ENCODE measurements around the gene PRDM16.
A peak's percentile ranks its signal among the peaks of the same experiment; 100 is the strongest.

PRDM16 gene

DNA sequence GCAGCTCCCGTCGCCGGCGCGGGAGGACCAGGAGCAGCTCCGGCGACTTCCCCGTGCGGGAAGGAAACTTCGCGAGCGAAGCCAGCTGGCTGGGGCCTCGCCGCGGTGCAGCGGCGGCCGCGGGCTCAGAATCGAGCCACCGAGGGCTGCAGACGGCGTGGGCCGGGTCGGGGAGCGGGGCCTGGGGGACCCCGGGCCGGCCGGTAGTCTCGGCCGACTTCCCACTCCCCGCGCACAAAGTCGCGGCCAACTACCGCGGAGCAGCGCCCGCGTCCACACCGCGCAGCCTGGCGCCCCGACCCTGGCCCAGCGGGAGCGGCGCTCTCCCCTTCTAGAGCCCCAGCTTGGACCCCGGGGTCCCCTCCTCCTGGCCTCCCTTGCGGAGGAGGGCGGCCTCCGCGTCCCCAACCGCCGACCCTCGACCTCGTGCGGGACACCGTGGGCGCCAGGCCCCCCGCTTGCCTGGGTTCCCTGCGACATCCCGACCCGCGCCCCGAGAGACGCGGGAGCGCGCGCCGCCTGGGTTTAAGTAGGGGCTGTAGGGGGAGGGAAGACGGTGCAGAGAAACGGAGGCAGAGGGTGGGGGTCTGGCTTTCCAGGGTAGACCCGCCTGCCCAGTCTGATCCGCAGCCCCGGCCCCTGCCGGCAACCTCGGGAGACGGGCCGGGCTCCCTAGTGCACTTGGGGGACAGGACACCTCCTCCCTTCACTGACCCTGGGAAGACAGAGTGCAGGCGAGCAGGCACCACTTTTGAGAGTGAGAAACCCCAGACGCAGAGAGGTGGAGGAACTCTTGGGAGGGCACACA, 4.7 kb downstream of the PRDM16 start:
- no peak for TF ChIP-seq MYC (IDR thresholded peaks at IDR 0.05; ENCODE audit: low read depth, low read length)
- TF ChIP-seq POLR2A (IDR thresholded peaks at IDR 0.05; ENCODE audit: extremely low read depth, insufficient read length), result no peak
- TF ChIP-seq CTCF (IDR thresholded peaks at IDR 0.05; ENCODE audit: low read depth, low read length), result no peak
- TF ChIP-seq, protein P1, sequence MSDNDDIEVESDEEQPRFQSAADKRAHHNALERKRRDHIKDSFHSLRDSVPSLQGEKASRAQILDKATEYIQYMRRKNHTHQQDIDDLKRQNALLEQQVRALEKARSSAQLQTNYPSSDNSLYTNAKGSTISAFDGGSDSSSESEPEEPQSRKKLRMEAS (IDR thresholded peaks at IDR 0.05; ENCODE audit: low read depth, low read length), result no peak
- H3K4me3 ChIP-seq (ENCODE audit: low read depth, low read length), result no peak overlapping the region
- no peak for DNase-seq (ENCODE audit: low read depth)

DNA sequence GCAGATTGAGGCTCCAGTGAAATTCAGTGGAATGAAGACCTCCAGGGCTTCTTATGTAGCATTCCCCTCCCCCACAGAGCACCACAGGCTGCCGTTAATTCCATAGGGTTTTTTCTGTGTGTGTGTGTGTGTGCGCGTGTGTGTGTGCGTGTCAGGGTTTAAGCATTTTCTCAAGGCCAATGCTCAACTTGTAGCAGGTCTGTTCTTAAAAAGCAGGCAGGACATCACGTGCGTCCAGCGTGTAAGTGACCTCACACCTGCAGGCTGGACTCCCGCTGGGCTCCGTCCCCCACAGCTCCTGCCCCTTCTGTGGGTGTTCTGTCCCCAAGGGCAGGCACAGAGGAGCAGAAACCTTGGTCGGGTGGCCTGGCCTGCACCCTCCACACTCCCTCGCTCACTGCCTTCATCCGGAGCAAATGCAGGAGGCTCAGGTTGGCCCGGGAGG, 5.3 kb downstream of the PRDM16 start:
- DNase-seq (ENCODE audit: low read depth), result peak; percentile 7
- TF ChIP-seq POLR2A (IDR thresholded peaks at IDR 0.05; ENCODE audit: extremely low read depth, insufficient read length) (no peak), MYC (IDR thresholded peaks at IDR 0.05; ENCODE audit: low read depth, low read length) (no peak), CTCF (IDR thresholded peaks at IDR 0.05; ENCODE audit: low read depth, low read length) (no peak)
- TF ChIP-seq, protein P1 (IDR thresholded peaks at IDR 0.05; ENCODE audit: low read depth, low read length), result no peak
- no peak overlapping the region for H3K4me3 ChIP-seq (ENCODE audit: low read depth, low read length)

DNA sequence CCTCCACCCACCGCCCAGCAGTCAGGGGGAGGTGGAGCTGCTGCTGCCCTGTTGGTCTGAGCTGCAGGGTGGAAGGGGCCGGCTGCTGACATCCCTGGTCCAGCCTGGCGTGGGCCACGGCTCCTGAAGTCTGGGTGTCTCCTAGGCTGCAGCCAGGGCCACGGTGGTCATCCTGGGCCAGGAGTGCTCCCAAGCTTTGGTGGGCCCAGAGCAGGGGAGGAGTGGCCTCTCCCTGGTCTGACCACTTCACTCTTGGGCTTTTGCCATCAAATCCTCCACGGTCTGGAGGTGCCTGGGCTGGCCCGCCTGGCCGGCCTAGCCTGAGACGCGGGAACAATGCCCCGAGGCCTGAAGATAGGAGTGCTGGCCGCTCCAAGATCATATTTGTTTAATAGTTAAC, 5.8 kb downstream of the PRDM16 start:
- no peak for DNase-seq (ENCODE audit: low read depth)
- no peak overlapping the region for H3K4me3 ChIP-seq (ENCODE audit: low read depth, low read length)
- TF ChIP-seq MYC (IDR thresholded peaks at IDR 0.05; ENCODE audit: low read depth, low read length) (no peak), POLR2A (IDR thresholded peaks at IDR 0.05; ENCODE audit: extremely low read depth, insufficient read length) (no peak), CTCF (IDR thresholded peaks at IDR 0.05; ENCODE audit: low read depth, low read length) (no peak)
- TF ChIP-seq, protein P1 (IDR thresholded peaks at IDR 0.05; ENCODE audit: low read depth, low read length), result no peak

DNA sequence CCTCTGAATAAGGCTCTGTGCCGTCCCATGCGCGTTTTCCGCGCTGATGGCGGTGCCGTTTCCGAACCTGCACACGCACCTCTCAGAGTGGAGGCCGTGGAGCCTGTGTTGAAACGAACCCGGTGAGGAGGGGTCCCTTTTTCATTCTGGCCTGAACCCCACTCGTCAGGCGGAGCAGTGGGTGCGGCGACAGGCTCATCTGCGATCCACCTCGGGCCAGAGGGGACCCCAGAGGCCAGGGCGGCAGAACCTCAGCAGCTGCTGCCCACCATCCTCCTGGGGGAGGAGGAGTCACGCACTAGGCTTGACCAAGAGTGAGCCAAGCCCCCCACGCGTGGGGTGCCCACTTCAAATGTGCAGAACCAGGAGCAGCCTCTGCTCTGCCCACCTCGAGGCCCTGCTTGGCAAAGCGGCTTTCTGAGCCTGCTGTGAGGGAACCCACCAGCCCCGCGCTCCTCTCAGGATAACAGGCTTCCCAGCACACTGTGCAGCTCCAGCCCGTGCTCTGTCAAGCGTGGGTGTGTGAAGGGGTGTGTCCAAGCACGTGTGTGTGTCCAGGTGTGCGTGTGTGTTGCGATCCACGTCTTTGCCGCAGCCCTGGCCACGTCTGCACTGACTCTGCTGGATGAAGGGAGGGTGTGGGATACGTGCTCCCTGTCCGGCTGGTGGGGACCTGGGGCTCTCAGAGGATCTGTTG, 6.8 kb downstream of the PRDM16 start:
- no peak overlapping the region for H3K4me3 ChIP-seq (ENCODE audit: low read depth, low read length)
- TF ChIP-seq, protein P1 (IDR thresholded peaks at IDR 0.05; ENCODE audit: low read depth, low read length), result no peak
- TF ChIP-seq POLR2A (IDR thresholded peaks at IDR 0.05; ENCODE audit: extremely low read depth, insufficient read length) (no peak), CTCF (IDR thresholded peaks at IDR 0.05; ENCODE audit: low read depth, low read length) (no peak), MYC (IDR thresholded peaks at IDR 0.05; ENCODE audit: low read depth, low read length) (no peak)
- DNase-seq (ENCODE audit: low read depth), result no peak

DNA sequence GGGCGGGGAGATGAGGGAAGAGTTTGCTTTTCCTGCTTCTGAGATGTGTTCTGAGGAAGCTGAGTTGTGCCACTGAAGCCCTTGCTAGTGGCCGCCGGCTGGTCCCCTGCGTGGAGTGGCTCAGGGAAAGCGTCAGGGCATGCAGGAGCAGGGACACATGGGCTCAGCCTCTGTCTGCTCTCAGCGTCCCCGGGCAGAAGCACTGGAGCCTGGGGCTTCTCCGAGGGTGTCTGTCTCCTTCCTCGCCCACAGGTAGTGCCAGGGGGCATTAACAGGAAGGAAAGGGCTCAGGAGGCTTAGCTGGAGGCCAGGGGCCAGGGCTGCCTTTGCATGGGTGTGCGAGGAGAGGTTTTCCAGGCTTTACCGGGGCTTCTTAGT, 7.3 kb downstream of the PRDM16 start:
- no peak for DNase-seq (ENCODE audit: low read depth)
- TF ChIP-seq, protein P1 (IDR thresholded peaks at IDR 0.05; ENCODE audit: low read depth, low read length), result no peak
- TF ChIP-seq CTCF (IDR thresholded peaks at IDR 0.05; ENCODE audit: low read depth, low read length) (no peak), POLR2A (IDR thresholded peaks at IDR 0.05; ENCODE audit: extremely low read depth, insufficient read length) (no peak), MYC (IDR thresholded peaks at IDR 0.05; ENCODE audit: low read depth, low read length) (no peak)
- no peak overlapping the region for H3K4me3 ChIP-seq (ENCODE audit: low read depth, low read length)
